ENCODE results near the gene QSOX2.
A peak's percentile ranks its signal among the peaks of the same experiment; 100 is the strongest.

Gene QSOX2

GRCh38 chr9:136245219-136246150, at the start of gene QSOX2:
QSOX2 (minus strand) TSS chr9:136245812; CDS start chr9:136245803, 9 bp downstream.
- Histone ChIP-seq H3K27ac (peak within 1 kb of the TSS; percentile 23 to 46), H3K36me3 (no peaks in the 10 kb centered on the region), H3K4me3 (peak within 1 kb of the TSS; percentile 74), H3K4me1 (peaks cover 0 to 14% (median 9%) of the 10 kb centered on the region in 4 donors), H3K27me3 (no peaks in the 10 kb centered on the region), H3K9me3 (no peaks in the 10 kb centered on the region)
- intact Hi-C loops (cut with DNase I; ENCODE audit: low total_unique reads): loop anchor here (10.0 kb wide), 1 partner anchor 281 kb away; the partner anchor contains the start of gene UBAC1
- peak in 1 of 2 experiments; percentile 17 for TF ChIP-seq CTCF (IDR thresholded peaks at IDR 0.05)
- DNase-seq: peak; percentile 73 to 88

GRCh38 chr9:136295055-136295454, 49.4 kb upstream of the QSOX2 start:
- Histone ChIP-seq H3K4me3 (no peak overlapping the region), H3K36me3 (no peaks in the 10 kb centered on the region), H3K27me3 (peaks cover 0 to 62% of the 10 kb centered on the region in 2 donors), H3K27ac (no peak overlapping the region), H3K9me3 (no peaks in the 10 kb centered on the region), H3K4me1 (no peaks in the 10 kb centered on the region)
- DNase-seq: no peak
- intact Hi-C loops (cut with DNase I; ENCODE audit: low total_unique reads): no loop called here
- TF ChIP-seq CTCF (IDR thresholded peaks at IDR 0.05): no peak

GRCh38 chr9:136294437-136294836, 48.8 kb upstream of the QSOX2 start:
- H3K4me1 ChIP-seq: no peaks in the 10 kb centered on the region
- H3K27ac ChIP-seq: no peak overlapping the region
- no peak for TF ChIP-seq CTCF (IDR thresholded peaks at IDR 0.05)
- no peaks in the 10 kb centered on the region for H3K36me3 ChIP-seq
- intact Hi-C loops (cut with DNase I; ENCODE audit: low total_unique reads): no loop called here
- no peaks in the 10 kb centered on the region for H3K9me3 ChIP-seq
- no peak overlapping the region for H3K4me3 ChIP-seq
- no peak for DNase-seq
- peaks cover 0 to 69% of the 10 kb centered on the region in 2 donors for H3K27me3 ChIP-seq

- intact Hi-C loops (cut with DNase I; ENCODE audit: low total_unique reads): no loop called here
- no peaks in the 10 kb centered on the region for H3K9me3 ChIP-seq
- H3K4me3 ChIP-seq: no peak overlapping the region
- no peak overlapping the region for H3K27ac ChIP-seq
- H3K4me1 ChIP-seq: no peaks in the 10 kb centered on the region
- no peak for TF ChIP-seq CTCF (IDR thresholded peaks at IDR 0.05)
- no peaks in the 10 kb centered on the region for H3K36me3 ChIP-seq
- peaks cover 0 to 64% of the 10 kb centered on the region in 2 donors for H3K27me3 ChIP-seq
- DNase-seq: no peak
Measured at GRCh38 chr9:136293476-136294077, 48.0 kb upstream of the QSOX2 start.

- TF ChIP-seq CTCF (IDR thresholded peaks at IDR 0.05): no peak
- intact Hi-C loops (cut with DNase I; ENCODE audit: low total_unique reads): no loop called here
- no peak overlapping the region for H3K27ac ChIP-seq
- H3K4me1 ChIP-seq: no peaks in the 10 kb centered on the region
- H3K9me3 ChIP-seq: no peaks in the 10 kb centered on the region
- H3K27me3 ChIP-seq: peaks cover 0 to 64% of the 10 kb centered on the region in 2 donors
- no peak for DNase-seq
- no peaks in the 10 kb centered on the region for H3K36me3 ChIP-seq
- H3K4me3 ChIP-seq: no peak overlapping the region
Measured at GRCh38 chr9:136292591-136293448, 47.2 kb upstream of the QSOX2 start.

Measured in tibial artery (tissue), 4 donors.